ENCODE measurements around the gene AGO4.
"Not testable (repeated sequence)": the region's sequence is repeated elsewhere in the genome, so short reads cannot be mapped to it uniquely, and the experiment has no call there.

The AGO4 gene

GRCh38 chr1:35882945-35883634, 75.3 kb downstream of the AGO4 start, which contains the start of gene AGO1:
Gene AGO1, plus strand, starts transcription at chr1:35883209. Its CDS starts 213 bp downstream, at chr1:35883422.
- DNase-seq (ENCODE audit: low read depth, low spot score): peak; percentile 18
- no peaks in the 10 kb centered on the region for H3K36me3 ChIP-seq (ENCODE audit: insufficient read depth, low read length)
- H3K27ac ChIP-seq: peak within 1 kb of the TSS; percentile 36; the same call in 1 of the 2 replicates
- H3K9ac ChIP-seq (ENCODE audit: insufficient read length): peak within 1 kb of the TSS; percentile 85
- TF ChIP-seq FOXP2 (optimal IDR thresholded peaks at IDR 0.05; ENCODE audit: control extremely low read depth, extremely low read length, insufficient read depth) (no peak), POLR2AphosphoS5 (IDR thresholded peaks at IDR 0.05; ENCODE audit: borderline replicate concordance, low read depth, low read length) (0 out of 2 replicates have a peak, but pooled peaks have one; percentile 49)
- peak within 1 kb of the TSS; percentile 99 for H3K4me3 ChIP-seq
- H3K9me3 ChIP-seq (ENCODE audit: low read depth, low read length): no peaks in the 10 kb centered on the region

- peak overlapping the region; percentile 36; the same call in 1 of the 2 replicates for H3K27ac ChIP-seq
- H3K9me3 ChIP-seq (ENCODE audit: low read depth, low read length): no peaks in the 10 kb centered on the region
- H3K9ac ChIP-seq (ENCODE audit: insufficient read length): peak overlapping the region; percentile 85
- no peaks in the 10 kb centered on the region for H3K36me3 ChIP-seq (ENCODE audit: insufficient read depth, low read length)
- TF ChIP-seq EZH2 (IDR thresholded peaks at IDR 0.05): no peak
- TF ChIP-seq FOXP2 (optimal IDR thresholded peaks at IDR 0.05; ENCODE audit: control extremely low read depth, extremely low read length, insufficient read depth): no peak
- peak; percentile 44; the same call in 1 of the 2 replicates for TF ChIP-seq POLR2AphosphoS5 (IDR thresholded peaks at IDR 0.05; ENCODE audit: borderline replicate concordance, low read depth, low read length)
- peak overlapping the region; percentile 99 for H3K4me3 ChIP-seq
- DNase-seq (ENCODE audit: low read depth, low spot score): no peak
These were observed 75.9 kb downstream of the AGO4 start for GRCh38 chr1:35883635-35884101.

GRCh38 chr1:35884934-35885333, 77.1 kb downstream of the AGO4 start:
- no peaks in the 10 kb centered on the region; the same call in 1 of the 2 replicates for H3K36me3 ChIP-seq (ENCODE audit: insufficient read depth, low read length)
- no peak overlapping the region for H3K9ac ChIP-seq (ENCODE audit: insufficient read length)
- no peak overlapping the region for H3K27ac ChIP-seq
- no peaks in the 10 kb centered on the region for H3K9me3 ChIP-seq (ENCODE audit: low read depth, low read length)
- TF ChIP-seq FOXP2 (optimal IDR thresholded peaks at IDR 0.05; ENCODE audit: control extremely low read depth, extremely low read length, insufficient read depth) (no peak), POLR2AphosphoS5 (IDR thresholded peaks at IDR 0.05; ENCODE audit: borderline replicate concordance, low read depth, low read length) (no peak), EZH2 (IDR thresholded peaks at IDR 0.05) (no peak)
- no peak overlapping the region for H3K4me3 ChIP-seq
- DNase-seq (ENCODE audit: low read depth, low spot score): no peak

GRCh38 chr1:35885961-35886558, 78.2 kb downstream of the AGO4 start:
- H3K9ac ChIP-seq (ENCODE audit: insufficient read length): no peak overlapping the region
- no peak for DNase-seq (ENCODE audit: low read depth, low spot score)
- H3K27ac ChIP-seq: no peak overlapping the region
- no peaks in the 10 kb centered on the region; the same call in 1 of the 2 replicates for H3K36me3 ChIP-seq (ENCODE audit: insufficient read depth, low read length)
- H3K4me3 ChIP-seq: peak overlapping the region; percentile 1; the same call in 1 of the 2 replicates
- H3K9me3 ChIP-seq (ENCODE audit: low read depth, low read length): no peaks in the 10 kb centered on the region
- TF ChIP-seq EZH2 (IDR thresholded peaks at IDR 0.05) (no peak), POLR2AphosphoS5 (IDR thresholded peaks at IDR 0.05; ENCODE audit: borderline replicate concordance, low read depth, low read length) (no peak), FOXP2 (optimal IDR thresholded peaks at IDR 0.05; ENCODE audit: control extremely low read depth, extremely low read length, insufficient read depth) (no peak)

- H3K9me3 ChIP-seq (ENCODE audit: low read depth, low read length): no peaks in the 10 kb centered on the region
- no peak for DNase-seq (ENCODE audit: low read depth, low spot score)
- H3K4me3 ChIP-seq: no peak overlapping the region
- H3K9ac ChIP-seq (ENCODE audit: insufficient read length): no peak overlapping the region
- no peak for TF ChIP-seq FOXP2 (optimal IDR thresholded peaks at IDR 0.05; ENCODE audit: control extremely low read depth, extremely low read length, insufficient read depth)
- no peak for TF ChIP-seq EZH2 (IDR thresholded peaks at IDR 0.05)
- no peak for TF ChIP-seq POLR2AphosphoS5 (IDR thresholded peaks at IDR 0.05; ENCODE audit: borderline replicate concordance, low read depth, low read length)
- peaks cover under 1% of the 10 kb centered on the region; the same call in 1 of the 2 replicates for H3K36me3 ChIP-seq (ENCODE audit: insufficient read depth, low read length)
- no peak overlapping the region for H3K27ac ChIP-seq
These were observed 79.0 kb downstream of the AGO4 start for GRCh38 chr1:35886577-35887431.

- H3K4me3 ChIP-seq: no peak overlapping the region
- DNase-seq (ENCODE audit: low read depth, low spot score): no peak
- no peak overlapping the region for H3K9ac ChIP-seq (ENCODE audit: insufficient read length)
- H3K9me3 ChIP-seq (ENCODE audit: low read depth, low read length): no peaks in the 10 kb centered on the region
- H3K27ac ChIP-seq: no peak overlapping the region
- peaks cover 5% of the 10 kb centered on the region; the same call in 1 of the 2 replicates for H3K36me3 ChIP-seq (ENCODE audit: insufficient read depth, low read length)
- TF ChIP-seq POLR2AphosphoS5 (IDR thresholded peaks at IDR 0.05; ENCODE audit: borderline replicate concordance, low read depth, low read length): no peak
- TF ChIP-seq FOXP2 (optimal IDR thresholded peaks at IDR 0.05; ENCODE audit: control extremely low read depth, extremely low read length, insufficient read depth): no peak
These were observed 79.7 kb downstream of the AGO4 start for GRCh38 chr1:35887508-35887907.

- Histone ChIP-seq H3K36me3 (ENCODE audit: insufficient read depth, low read length) (peaks cover 13% of the 10 kb centered on the region), H3K27ac (no peak overlapping the region), H3K9me3 (ENCODE audit: low read depth, low read length) (no peaks in the 10 kb centered on the region), H3K4me3 (no peak overlapping the region), H3K9ac (ENCODE audit: insufficient read length) (no peak overlapping the region)
- TF ChIP-seq POLR2AphosphoS5 (IDR thresholded peaks at IDR 0.05; ENCODE audit: borderline replicate concordance, low read depth, low read length) (no peak), EZH2 (IDR thresholded peaks at IDR 0.05) (no peak), FOXP2 (optimal IDR thresholded peaks at IDR 0.05; ENCODE audit: control extremely low read depth, extremely low read length, insufficient read depth) (no peak)
- no peak for DNase-seq (ENCODE audit: low read depth, low spot score)
These were observed 80.4 kb downstream of the AGO4 start for GRCh38 chr1:35888255-35888654.

- H3K4me3 ChIP-seq; H3K9ac ChIP-seq (ENCODE audit: insufficient read length); H3K27ac ChIP-seq; DNase-seq (ENCODE audit: low read depth, low spot score); H3K9me3 ChIP-seq (ENCODE audit: low read depth, low read length): not testable (repeated sequence)
- peaks cover 20% of the 10 kb centered on the region for H3K36me3 ChIP-seq (ENCODE audit: insufficient read depth, low read length)
These were observed 81.2 kb downstream of the AGO4 start for GRCh38 chr1:35888981-35889380.
